PC-3 (cell line): ENCODE results near the gene CXXC1. TPM values are rescaled to one million over a fixed set of nuclear protein-coding genes. Genes with fewer than 3 reads are reported as not detected.

Source experiments
- ATAC-seq: fragments of 200-7000 bp; cut with Tn5 transposase; 2 replicates; pipeline ENCODE4 v1.9.1; 2020; ENCODE audit warnings: mild to moderate bottlenecking, moderate library complexity
- BruUV-seq: library from RNA; stranded (reverse); fragments of 400-500 nt; replicated peaks from 2 replicates; lab custom pipeline; 2021; lab: Mats Ljungman, UMichigan
- CTCF ChIA-PET: fragments of 300-600 bp; sonication (Branson Sonifier 250); formaldehyde crosslinking; loops from one replicate; lab custom pipeline; 2022; ENCODE audit warnings: antibody characterized with exemption; lab: Charles Lee
- POLR2A ChIA-PET: fragments of 300-600 bp; sonication (Branson Sonifier 250); formaldehyde crosslinking; loops from one replicate; lab custom pipeline; 2022; ENCODE audit warnings: antibody characterized with exemption; ENCODE audit not compliant: unreplicated experiment; lab: Charles Lee
- DNase-seq: peaks from one replicate; pipeline ENCODE4 v3.0.0-alpha.2; 2015
- H2AFZ ChIP-seq: fragments of 300-600 bp; sonication (generic); 2 replicates; pipeline ENCODE4 v1.6.0; 2016; ENCODE audit warnings: antibody characterized with exemption, low read length
- H3F3A ChIP-seq: fragments of 300-600 bp; sonication (generic); one replicate; pipeline ENCODE4 v1.6.0; 2017; ENCODE audit warnings: antibody characterized with exemption, low read length, control low read depth, mild to moderate bottlenecking; ENCODE audit not compliant: unreplicated experiment
- H3K27ac ChIP-seq: fragments of 300-600 bp; sonication (generic); 2 replicates; pipeline ENCODE4 v1.5.1; 2016; ENCODE audit warnings: mild to moderate bottlenecking, low read length
- H3K27me3 ChIP-seq: fragments of 300-600 bp; sonication (generic); 2 replicates; pipeline ENCODE4 v1.6.1; 2016; ENCODE audit warnings: low read length, mixed read lengths
- H3K36me3 ChIP-seq: fragments of 300-600 bp; sonication (generic); 2 replicates; pipeline ENCODE4 v1.6.1; 2016; ENCODE audit warnings: low read depth, mixed run types, low read length, mixed read lengths
- H3K4me1 ChIP-seq: fragments of 300-600 bp; sonication (generic); 2 replicates; pipeline ENCODE4 v1.5.1; 2016; ENCODE audit warnings: low read length; ENCODE audit not compliant: insufficient read depth
- H3K4me2 ChIP-seq: fragments of 300-600 bp; sonication (generic); 2 replicates; pipeline ENCODE4 v1.6.0; 2016; ENCODE audit warnings: low read length
- H3K4me3 ChIP-seq: fragments of 300-600 bp; sonication (generic); 2 replicates; pipeline ENCODE4 v1.5.1; 2016; ENCODE audit warnings: mild to moderate bottlenecking, low read length, mixed read lengths
- H3K79me2 ChIP-seq: fragments of 300-600 bp; sonication (generic); 2 replicates; pipeline ENCODE4 v1.6.1; 2017; ENCODE audit warnings: low read length, mixed read lengths
- H3K9ac ChIP-seq: fragments of 300-600 bp; sonication (generic); 2 replicates; pipeline ENCODE4 v1.6.0; 2016; ENCODE audit warnings: mild to moderate bottlenecking, low read length
- H3K9me2 ChIP-seq: fragments of 300-600 bp; sonication (generic); replicated peaks from 2 replicates; pipeline ENCODE4 v1.6.1; 2016; ENCODE audit warnings: mixed run types, low read length, mixed read lengths
- H3K9me3 ChIP-seq: fragments of 300-600 bp; sonication (generic); 2 replicates; pipeline ENCODE4 v1.6.1; 2016; ENCODE audit warnings: low read length, mixed read lengths
- H4K20me1 ChIP-seq: fragments of 300-600 bp; sonication (generic); 2 replicates; pipeline ENCODE4 v1.6.1; 2016; ENCODE audit warnings: low read length, mixed read lengths
- EZH2 ChIP-seq: fragments of 300-600 bp; sonication (generic); IDR thresholded peaks from one replicate; pipeline ENCODE4 v1.6.1; 2017; ENCODE audit warnings: antibody characterized with exemption, mild to moderate bottlenecking, low read length; ENCODE audit not compliant: unreplicated experiment
- EZH2phosphoT487 ChIP-seq: fragments of 300-600 bp; sonication (generic); IDR thresholded peaks from 2 replicates; pipeline ENCODE4 v1.6.1; 2018; ENCODE audit warnings: mild to moderate bottlenecking, antibody characterized with exemption, low read length, borderline replicate concordance
- intact Hi-C: fragments of 100-400 bp; cut with micrococcal nuclease; formaldehyde crosslinking; loops from 2 replicates; pipeline ENCODE4 v1.9.0; 2023
- total RNA-seq: library from RNA; depleted of rRNA; stranded (reverse); fragments of >200 nt; gene quantifications from 2 replicates; pipeline ENCODE4 v1.2.3, GENCODE V29; 2014
- TF ChIP-seq, protein P1 (sequence below): fragments of 300-600 bp; sonication (generic); conservative IDR thresholded peaks from 2 replicates; pipeline ENCODE4 v1.5.1; 2017; ENCODE audit warnings: antibody characterized with exemption, low read depth, mild to moderate bottlenecking, low read length

The CXXC1 gene
- total RNA-seq, 1 experiment from 2014 or later: 25.4 TPM

GRCh38 chr18:50276452-50276851 is 11.0 kb downstream of the CXXC1 start:
- DNase-seq (no peak), ATAC-seq (no peak)
- Histone ChIP-seq H3K9ac (no peak overlapping the region), H3K4me2 (no peak overlapping the region), H3K36me3 (no peaks in the 10 kb centered on the region; the same call in 1 of the 2 replicates), H3K27ac (no peak overlapping the region), H3K4me1 (peaks cover 17% of the 10 kb centered on the region; the same call in 1 of the 2 replicates), H3K4me3 (no peak overlapping the region), H3K9me3 (no peaks in the 10 kb centered on the region), H3K79me2 (peaks cover 28% of the 10 kb centered on the region), H2AFZ (no peak overlapping the region), H3F3A (no peaks in the 10 kb centered on the region), H4K20me1 (no peaks in the 10 kb centered on the region), H3K27me3 (no peaks in the 10 kb centered on the region), H3K9me2 (no peaks in the 10 kb centered on the region)
- TF ChIP-seq EZH2 (no peak), EZH2phosphoT487 (no peak)
- TF ChIP-seq, protein P1, sequence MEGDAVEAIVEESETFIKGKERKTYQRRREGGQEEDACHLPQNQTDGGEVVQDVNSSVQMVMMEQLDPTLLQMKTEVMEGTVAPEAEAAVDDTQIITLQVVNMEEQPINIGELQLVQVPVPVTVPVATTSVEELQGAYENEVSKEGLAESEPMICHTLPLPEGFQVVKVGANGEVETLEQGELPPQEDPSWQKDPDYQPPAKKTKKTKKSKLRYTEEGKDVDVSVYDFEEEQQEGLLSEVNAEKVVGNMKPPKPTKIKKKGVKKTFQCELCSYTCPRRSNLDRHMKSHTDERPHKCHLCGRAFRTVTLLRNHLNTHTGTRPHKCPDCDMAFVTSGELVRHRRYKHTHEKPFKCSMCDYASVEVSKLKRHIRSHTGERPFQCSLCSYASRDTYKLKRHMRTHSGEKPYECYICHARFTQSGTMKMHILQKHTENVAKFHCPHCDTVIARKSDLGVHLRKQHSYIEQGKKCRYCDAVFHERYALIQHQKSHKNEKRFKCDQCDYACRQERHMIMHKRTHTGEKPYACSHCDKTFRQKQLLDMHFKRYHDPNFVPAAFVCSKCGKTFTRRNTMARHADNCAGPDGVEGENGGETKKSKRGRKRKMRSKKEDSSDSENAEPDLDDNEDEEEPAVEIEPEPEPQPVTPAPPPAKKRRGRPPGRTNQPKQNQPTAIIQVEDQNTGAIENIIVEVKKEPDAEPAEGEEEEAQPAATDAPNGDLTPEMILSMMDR: no peak
- CTCF ChIA-PET: no interaction called here
- BruUV-seq: no TSS peak
- intact Hi-C loops: no loop called here
- POLR2A ChIA-PET: no interaction called here

DNA sequence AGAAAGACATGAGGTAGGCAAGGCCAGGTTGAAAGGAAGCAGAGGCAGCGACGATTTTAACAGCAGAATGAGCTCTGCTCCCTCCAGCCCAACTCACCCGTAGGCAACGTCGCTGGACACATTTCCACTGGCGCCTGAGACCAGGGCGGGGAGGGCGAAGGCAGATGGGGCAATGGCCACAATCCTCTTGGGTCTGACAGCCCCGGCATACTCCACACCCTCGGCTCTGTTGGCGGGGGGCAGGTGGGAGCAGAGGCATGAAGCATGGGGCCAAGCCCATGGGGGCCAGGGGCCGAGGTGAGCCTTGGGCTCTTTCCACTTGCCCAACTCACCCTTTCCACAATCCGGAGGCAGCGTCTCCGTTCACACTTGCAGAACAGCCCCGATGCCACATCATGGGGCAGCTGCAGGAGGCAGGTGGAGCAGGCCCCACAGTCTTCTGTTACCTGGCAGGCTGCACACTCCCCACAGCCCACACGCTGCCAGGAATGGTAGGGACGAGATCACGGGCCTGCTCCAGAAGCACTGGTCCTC is 11.9 kb downstream of the CXXC1 start:
- Histone ChIP-seq H3K36me3 (no peaks in the 10 kb centered on the region; the same call in 1 of the 2 replicates), H3F3A (no peaks in the 10 kb centered on the region), H3K9ac (no peak overlapping the region), H4K20me1 (no peaks in the 10 kb centered on the region), H3K9me3 (no peaks in the 10 kb centered on the region), H3K4me3 (no peak overlapping the region), H3K27ac (no peak overlapping the region), H3K79me2 (peaks cover 21% of the 10 kb centered on the region), H3K4me2 (no peak overlapping the region), H3K9me2 (no peaks in the 10 kb centered on the region), H3K4me1 (peaks cover 17% of the 10 kb centered on the region; the same call in 1 of the 2 replicates), H2AFZ (no peak overlapping the region), H3K27me3 (no peaks in the 10 kb centered on the region)
- intact Hi-C loops: no loop called here
- ChIA-PET POLR2A (no interaction called here), CTCF (no interaction called here)
- no TSS peak for BruUV-seq
- DNase-seq (no peak), ATAC-seq (no peak)
- no peak for TF ChIP-seq EZH2phosphoT487
- TF ChIP-seq EZH2: no peak
- TF ChIP-seq, protein P1: no peak

- Histone ChIP-seq H3K9me3 (no peaks in the 10 kb centered on the region), H3K36me3 (no peaks in the 10 kb centered on the region; the same call in 1 of the 2 replicates), H3F3A (no peaks in the 10 kb centered on the region), H3K4me2 (no peak overlapping the region), H4K20me1 (no peaks in the 10 kb centered on the region), H3K9me2 (no peaks in the 10 kb centered on the region), H2AFZ (no peak overlapping the region), H3K4me1 (peaks cover 15% of the 10 kb centered on the region; the same call in 1 of the 2 replicates), H3K27me3 (no peaks in the 10 kb centered on the region), H3K9ac (no peak overlapping the region), H3K79me2 (peaks cover 15% of the 10 kb centered on the region), H3K4me3 (no peak overlapping the region), H3K27ac (no peak overlapping the region)
- BruUV-seq: no TSS peak
- intact Hi-C loops: no loop called here
- ChIA-PET POLR2A (no interaction called here), CTCF (no interaction called here)
- TF ChIP-seq EZH2phosphoT487 (no peak), EZH2 (no peak)
- TF ChIP-seq, protein P1: no peak
- DNase-seq (no peak), ATAC-seq (no peak)
Measured at GRCh38 chr18:50274941-50275340, 12.6 kb downstream of the CXXC1 start.
